A673 (cell line): ENCODE results near the gene GALNT13. TPM values are rescaled to one million over a fixed set of nuclear protein-coding genes. Genes with fewer than 3 reads are reported as not detected.

ENCODE experiments used
- BruUV-seq: library from RNA; stranded (reverse); fragments of 400-500 nt; replicated peaks from 2 replicates; lab custom pipeline; 2021; lab: Mats Ljungman, UMichigan
- CTCF ChIA-PET: fragments of 300-600 bp; sonication (Branson Sonifier 250); formaldehyde crosslinking; loops from one replicate; lab custom pipeline; 2022; ENCODE audit warnings: antibody characterized with exemption; lab: Charles Lee
- POLR2A ChIA-PET: fragments of 300-600 bp; sonication (Branson Sonifier 250); formaldehyde crosslinking; loops from one replicate; lab custom pipeline; 2022; ENCODE audit warnings: antibody characterized with exemption; ENCODE audit not compliant: low non-redundant PET; lab: Charles Lee
- DNase-seq: peaks from one replicate; pipeline ENCODE4 v3.0.0-alpha.2; 2015; ENCODE audit warnings: low spot score
- H3K27ac ChIP-seq: fragments of 200-600 bp; sonication (generic); 2 replicates; pipeline ENCODE4 v1.5.1; 2016; ENCODE audit warnings: mixed run types, low read depth, mild to moderate bottlenecking, mixed read lengths, antibody characterized with exemption, low read length; ENCODE audit not compliant: poor library complexity, severe bottlenecking
- H3K27me3 ChIP-seq: fragments of 200-600 bp; sonication (generic); replicated peaks from 2 replicates; pipeline ENCODE4 v1.6.1; 2017; ENCODE audit warnings: mixed run types, low read depth, mild to moderate bottlenecking, mixed read lengths, antibody characterized with exemption, low read length; ENCODE audit not compliant: insufficient read depth, poor library complexity
- H3K36me3 ChIP-seq: fragments of 200-600 bp; sonication (generic); 2 replicates; pipeline ENCODE4 v1.6.1; 2016; ENCODE audit warnings: mixed run types, mild to moderate bottlenecking, mixed read lengths, antibody characterized with exemption, low read length; ENCODE audit not compliant: insufficient read depth, poor library complexity, severe bottlenecking
- H3K4me1 ChIP-seq: fragments of 200-600 bp; sonication (generic); 2 replicates; pipeline ENCODE4 v1.6.1; 2017; ENCODE audit warnings: mixed run types, mild to moderate bottlenecking, mixed read lengths, antibody characterized with exemption, low read length; ENCODE audit not compliant: insufficient read depth, poor library complexity, severe bottlenecking
- H3K4me3 ChIP-seq: fragments of 200-600 bp; sonication (generic); 2 replicates; pipeline ENCODE4 v1.5.1; 2016; ENCODE audit warnings: low read depth, mixed run types, mild to moderate bottlenecking, mixed read lengths, low read length; ENCODE audit not compliant: poor library complexity, severe bottlenecking
- H3K9me3 ChIP-seq: fragments of 200-600 bp; sonication (generic); 2 replicates; pipeline ENCODE4 v1.6.1; 2016; ENCODE audit warnings: mixed run types, low read depth, mild to moderate bottlenecking, mixed read lengths, antibody characterized with exemption, low read length; ENCODE audit not compliant: poor library complexity, severe bottlenecking
- EZH2 ChIP-seq: fragments of 200-600 bp; sonication (generic); IDR thresholded peaks from 2 replicates; pipeline ENCODE4 v1.6.1; 2017; ENCODE audit warnings: borderline replicate concordance, low read depth, mild to moderate bottlenecking, mixed read lengths, antibody characterized with exemption, low read length; ENCODE audit not compliant: poor library complexity, severe bottlenecking
- intact Hi-C: fragments of 100-400 bp; cut with micrococcal nuclease; formaldehyde crosslinking; loops from one replicate; pipeline ENCODE4 v1.10.0; 2022; ENCODE audit not compliant: unreplicated experiment
- total RNA-seq: library from RNA; stranded (reverse); gene quantifications from 2 replicates; pipeline ENCODE4 v1.2.3, GENCODE V29; 2021
- TF ChIP-seq, protein P1 (sequence below): fragments of 300-800, 200-600 bp; sonication (generic); conservative IDR thresholded peaks from 2 replicates; pipeline ENCODE4 v1.5.1; 2017; ENCODE audit warnings: low read depth, mild to moderate bottlenecking, antibody characterized with exemption, low read length, moderate library complexity, mixed read lengths

GALNT13 gene
- total RNA-seq, 1 experiment from 2014 or later, result not detected

DNA sequence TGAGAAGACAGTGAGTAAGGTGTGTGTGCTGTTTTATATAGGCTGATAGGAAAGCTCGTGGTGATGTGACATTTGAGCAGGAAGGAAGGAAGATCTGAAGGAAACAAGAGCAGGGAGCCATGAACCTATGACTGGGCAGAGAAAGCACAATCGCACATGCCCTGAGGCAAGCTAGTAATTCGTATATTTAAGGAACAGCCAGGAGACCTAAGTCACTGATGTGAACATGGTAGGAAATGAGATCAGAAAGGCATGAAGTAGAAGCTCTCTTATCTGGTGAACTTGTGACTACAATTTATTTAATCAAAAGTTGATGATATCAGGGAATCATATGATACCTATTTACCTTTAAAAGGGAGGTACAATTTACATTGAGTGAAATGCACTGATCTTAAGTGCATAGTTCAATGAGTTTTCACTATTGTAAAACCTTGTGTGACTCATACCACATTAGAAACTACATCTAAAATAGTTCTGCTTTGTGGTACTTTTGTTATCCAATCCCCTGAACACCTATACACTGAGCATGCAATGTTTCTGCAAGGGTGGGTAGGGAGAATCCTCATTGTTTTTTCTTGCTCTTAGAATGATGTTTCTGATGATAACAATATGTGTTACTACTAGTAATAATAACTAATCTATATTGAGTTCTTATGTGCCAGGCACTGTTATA is 67.5 kb downstream of the GALNT13 start:
- BruUV-seq, result no TSS peak

DNA sequence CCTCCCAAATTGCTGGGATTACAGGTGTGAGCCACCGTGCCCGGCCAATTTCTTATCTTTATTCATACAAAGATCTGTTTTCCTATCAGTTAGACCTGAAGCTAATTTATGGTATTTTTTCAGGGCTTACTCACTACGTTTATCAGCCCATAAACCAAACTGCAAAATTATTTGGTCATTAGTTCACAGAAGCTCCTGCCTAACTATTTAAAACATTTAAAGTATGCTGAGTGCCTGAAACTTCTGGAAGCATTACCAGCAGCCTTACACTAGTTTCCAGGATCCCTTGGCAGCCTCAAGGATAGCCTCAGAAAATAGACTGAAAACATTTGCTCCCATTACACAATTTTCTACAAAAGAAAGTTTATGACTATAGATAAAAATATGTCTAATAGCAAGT is 68.8 kb downstream of the GALNT13 start:
- no peak for DNase-seq
- TF ChIP-seq EZH2, result no peak
- TF ChIP-seq, protein P1, sequence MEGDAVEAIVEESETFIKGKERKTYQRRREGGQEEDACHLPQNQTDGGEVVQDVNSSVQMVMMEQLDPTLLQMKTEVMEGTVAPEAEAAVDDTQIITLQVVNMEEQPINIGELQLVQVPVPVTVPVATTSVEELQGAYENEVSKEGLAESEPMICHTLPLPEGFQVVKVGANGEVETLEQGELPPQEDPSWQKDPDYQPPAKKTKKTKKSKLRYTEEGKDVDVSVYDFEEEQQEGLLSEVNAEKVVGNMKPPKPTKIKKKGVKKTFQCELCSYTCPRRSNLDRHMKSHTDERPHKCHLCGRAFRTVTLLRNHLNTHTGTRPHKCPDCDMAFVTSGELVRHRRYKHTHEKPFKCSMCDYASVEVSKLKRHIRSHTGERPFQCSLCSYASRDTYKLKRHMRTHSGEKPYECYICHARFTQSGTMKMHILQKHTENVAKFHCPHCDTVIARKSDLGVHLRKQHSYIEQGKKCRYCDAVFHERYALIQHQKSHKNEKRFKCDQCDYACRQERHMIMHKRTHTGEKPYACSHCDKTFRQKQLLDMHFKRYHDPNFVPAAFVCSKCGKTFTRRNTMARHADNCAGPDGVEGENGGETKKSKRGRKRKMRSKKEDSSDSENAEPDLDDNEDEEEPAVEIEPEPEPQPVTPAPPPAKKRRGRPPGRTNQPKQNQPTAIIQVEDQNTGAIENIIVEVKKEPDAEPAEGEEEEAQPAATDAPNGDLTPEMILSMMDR, result no peak
- no peak overlapping the region for H3K4me3 ChIP-seq
- ChIA-PET POLR2A (no interaction called here), CTCF (no interaction called here)
- H3K4me1 ChIP-seq, result no peaks in the 10 kb centered on the region
- no TSS peak for BruUV-seq
- no peak overlapping the region for H3K27ac ChIP-seq
- no peaks in the 10 kb centered on the region for H3K27me3 ChIP-seq
- intact Hi-C loops, result no loop called here
- H3K9me3 ChIP-seq, result peaks cover 6% of the 10 kb centered on the region
- no peaks in the 10 kb centered on the region for H3K36me3 ChIP-seq

More for the DNA sequence above, 67.5 kb downstream of the GALNT13 start:
- no peaks in the 10 kb centered on the region for H3K27me3 ChIP-seq
- TF ChIP-seq EZH2, result no peak
- TF ChIP-seq, protein P1, result no peak
- H3K27ac ChIP-seq, result no peak overlapping the region
- H3K4me3 ChIP-seq, result no peak overlapping the region
- ChIA-PET CTCF (no interaction called here), POLR2A (no interaction called here)
- DNase-seq, result no peak
- intact Hi-C loops, result no loop called here
- H3K9me3 ChIP-seq, result peaks cover 6% of the 10 kb centered on the region
- H3K4me1 ChIP-seq, result no peaks in the 10 kb centered on the region
- no peaks in the 10 kb centered on the region for H3K36me3 ChIP-seq

DNA sequence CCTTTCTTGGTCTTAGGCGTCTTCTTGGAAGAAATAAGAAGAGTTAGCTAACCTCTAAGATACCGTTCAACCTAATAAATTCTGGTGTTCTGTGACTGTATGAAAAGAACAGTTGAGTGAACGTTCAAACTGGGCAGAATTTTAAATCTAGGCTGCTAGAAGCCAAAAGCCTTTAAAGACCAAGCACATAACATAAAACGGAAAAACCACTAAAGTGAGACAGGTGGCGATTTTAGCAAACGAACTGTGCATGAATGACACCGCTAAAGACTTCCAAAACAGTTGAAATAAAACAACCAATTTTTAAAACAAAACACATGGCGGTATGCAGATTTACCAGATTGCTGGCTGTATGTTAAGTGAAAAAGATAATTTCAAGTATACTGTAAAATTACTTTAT is 73.1 kb downstream of the GALNT13 start:
- intact Hi-C loops, result no loop called here
- no peak for TF ChIP-seq EZH2
- TF ChIP-seq, protein P1, result no peak
- Histone ChIP-seq H3K4me3 (no peak overlapping the region), H3K9me3 (no peaks in the 10 kb centered on the region), H3K4me1 (no peaks in the 10 kb centered on the region), H3K27ac (no peak overlapping the region), H3K36me3 (no peaks in the 10 kb centered on the region), H3K27me3 (no peaks in the 10 kb centered on the region)
- no TSS peak for BruUV-seq
- ChIA-PET POLR2A (no interaction called here), CTCF (no interaction called here)
- no peak for DNase-seq
